Measurements from ENCODE around the gene STUM.

Gene STUM

GRCh38 chr1:226588484-226588883 lies 39.9 kb downstream of the STUM start:
- ATAC-seq (ENCODE audit: low read depth) (no peak), DNase-seq (ENCODE audit: low spot score) (no peak)
- no peak for TF ChIP-seq CTCF (IDR thresholded peaks at IDR 0.05; ENCODE audit: poor library complexity, severe bottlenecking)

GRCh38 chr1:226589008-226589733 lies 40.6 kb downstream of the STUM start:
- Histone ChIP-seq H3K27ac (ENCODE audit: poor library complexity, severe bottlenecking) (no peak overlapping the region), H3K4me1 (ENCODE audit: insufficient read depth, poor library complexity, severe bottlenecking) (no peaks in the 10 kb centered on the region), H3K36me3 (ENCODE audit: low read depth) (no peaks in the 10 kb centered on the region), H3K27me3 (ENCODE audit: insufficient read depth, poor library complexity, severe bottlenecking) (no peaks in the 10 kb centered on the region), H3K4me3 (ENCODE audit: severe bottlenecking) (no peak overlapping the region), H3K9me3 (ENCODE audit: severe bottlenecking) (no peaks in the 10 kb centered on the region)
- TF ChIP-seq CTCF (IDR thresholded peaks at IDR 0.05; ENCODE audit: poor library complexity, severe bottlenecking), result no peak
- ATAC-seq (ENCODE audit: low read depth) (no peak), DNase-seq (ENCODE audit: low spot score) (no peak)

More at GRCh38 chr1:226588484-226588883, 39.9 kb downstream of the STUM start:
- Histone ChIP-seq H3K9me3 (ENCODE audit: severe bottlenecking) (no peaks in the 10 kb centered on the region), H3K4me1 (ENCODE audit: insufficient read depth, poor library complexity, severe bottlenecking) (no peaks in the 10 kb centered on the region), H3K36me3 (ENCODE audit: low read depth) (no peaks in the 10 kb centered on the region), H3K27ac (ENCODE audit: poor library complexity, severe bottlenecking) (no peak overlapping the region), H3K27me3 (ENCODE audit: insufficient read depth, poor library complexity, severe bottlenecking) (no peaks in the 10 kb centered on the region), H3K4me3 (ENCODE audit: severe bottlenecking) (no peak overlapping the region)

- Histone ChIP-seq H3K27me3 (ENCODE audit: insufficient read depth, poor library complexity, severe bottlenecking) (no peaks in the 10 kb centered on the region), H3K27ac (ENCODE audit: poor library complexity, severe bottlenecking) (no peak overlapping the region), H3K9me3 (ENCODE audit: severe bottlenecking) (no peaks in the 10 kb centered on the region), H3K4me3 (ENCODE audit: severe bottlenecking) (no peak overlapping the region), H3K36me3 (ENCODE audit: low read depth) (no peaks in the 10 kb centered on the region), H3K4me1 (ENCODE audit: insufficient read depth, poor library complexity, severe bottlenecking) (no peaks in the 10 kb centered on the region)
- DNase-seq (ENCODE audit: low spot score), result no peak
- no peak for TF ChIP-seq CTCF (IDR thresholded peaks at IDR 0.05; ENCODE audit: poor library complexity, severe bottlenecking)
- ATAC-seq (ENCODE audit: low read depth), result no peak
These were observed 42.0 kb downstream of the STUM start for GRCh38 chr1:226590614-226591013.

GRCh38 chr1:226593541-226593940 lies 45.0 kb downstream of the STUM start:
- Histone ChIP-seq H3K36me3 (ENCODE audit: low read depth) (no peaks in the 10 kb centered on the region), H3K4me3 (ENCODE audit: severe bottlenecking) (no peak overlapping the region), H3K27me3 (ENCODE audit: insufficient read depth, poor library complexity, severe bottlenecking) (no peaks in the 10 kb centered on the region), H3K4me1 (ENCODE audit: insufficient read depth, poor library complexity, severe bottlenecking) (no peaks in the 10 kb centered on the region), H3K27ac (ENCODE audit: poor library complexity, severe bottlenecking) (no peak overlapping the region), H3K9me3 (ENCODE audit: severe bottlenecking) (no peaks in the 10 kb centered on the region)
- DNase-seq (ENCODE audit: low spot score) (no peak), ATAC-seq (ENCODE audit: low read depth) (no peak)
- no peak for TF ChIP-seq CTCF (IDR thresholded peaks at IDR 0.05; ENCODE audit: poor library complexity, severe bottlenecking)

- TF ChIP-seq CTCF (IDR thresholded peaks at IDR 0.05; ENCODE audit: poor library complexity, severe bottlenecking), result no peak
- Histone ChIP-seq H3K27ac (ENCODE audit: poor library complexity, severe bottlenecking) (no peak overlapping the region), H3K4me3 (ENCODE audit: severe bottlenecking) (no peak overlapping the region), H3K4me1 (ENCODE audit: insufficient read depth, poor library complexity, severe bottlenecking) (no peaks in the 10 kb centered on the region), H3K9me3 (ENCODE audit: severe bottlenecking) (no peaks in the 10 kb centered on the region), H3K36me3 (ENCODE audit: low read depth) (no peaks in the 10 kb centered on the region), H3K27me3 (ENCODE audit: insufficient read depth, poor library complexity, severe bottlenecking) (no peaks in the 10 kb centered on the region)
- ATAC-seq (ENCODE audit: low read depth), result no peak
- DNase-seq (ENCODE audit: low spot score), result no peak
These were observed 48.1 kb downstream of the STUM start for GRCh38 chr1:226596531-226597165.
